Peyer's patch (tissue), 4 donors: ENCODE data around the gene DSCAML1. TPM values are rescaled to one million over a fixed set of nuclear protein-coding genes. Genes with fewer than 3 reads are reported as not detected.

ENCODE experiments used
- DNase-seq, 3 donors: peaks; one replicate each; pipeline ENCODE4 v3.0.0-alpha.2; 2017 to 2019
- H3K27ac ChIP-seq, 4 donors: fragments of 200-600 bp; sonication (generic); one replicate each; pipeline ENCODE4 v1.5.1; 2016 to 2019
- H3K27me3 ChIP-seq, 2 donors: fragments of 200-600 bp; sonication (generic); one replicate each; pipeline ENCODE4 v1.5.1; 2019
- H3K36me3 ChIP-seq, 3 donors: fragments of 200-600 bp; sonication (generic); one replicate each; pipeline ENCODE4 v1.5.1; 2016 to 2019
- H3K4me1 ChIP-seq, 4 donors: fragments of 200-600 bp; sonication (generic); one replicate each; pipeline ENCODE4 v1.5.1; 2016 to 2019
- H3K4me3 ChIP-seq, 4 donors: fragments of 200-600 bp; sonication (generic); 1 replicate in 3 of 4; 2 replicates in 1 of 4; pipeline ENCODE4 v1.5.1; 2016 to 2019; ENCODE audit warnings: mild to moderate bottlenecking in 1 of 4
- H3K9me3 ChIP-seq, 4 donors: fragments of 200-600 bp; sonication (generic); one replicate each; pipeline ENCODE4 v1.5.1; 2016 to 2019; ENCODE audit warnings: mild to moderate bottlenecking in 1 of 4
- CTCF ChIP-seq, 6 experiments: fragments of 450-650 bp in 4 of 6; fragments of 200-600 bp in 2 of 6; sonication (generic) in 1 of 6; IDR thresholded peaks; one replicate each; pipeline ENCODE4 v1.5.1; 2017 to 2019; ENCODE audit warnings: antibody characterized with exemption in 6 of 6, mild to moderate bottlenecking in 3 of 6, moderate library complexity in 1 of 6
- POLR2A ChIP-seq, 2 donors: fragments of 450-650 bp; IDR thresholded peaks; one replicate each; pipeline ENCODE4 v1.5.1; 2017; ENCODE audit warnings: antibody characterized with exemption in 2 of 2, mild to moderate bottlenecking in 2 of 2, moderate library complexity in 2 of 2
- total RNA-seq, 4 donors: library from RNA; depleted of rRNA; stranded (reverse); fragments of >200 nt; gene quantifications; one replicate each; pipeline ENCODE4 v1.1.0, GENCODE V29; 2016

DSCAML1 gene
- total RNA-seq, 4 donors from 2014 or later = 0.18 to 5.8 (median 2.9) TPM

- Histone ChIP-seq H3K36me3 (no peaks in the 10 kb centered on the region), H3K9me3 (no peaks in the 10 kb centered on the region), H3K4me3 (peak overlapping the region in 1 of 4 donors; percentile 14), H3K4me1 (peaks cover 7 to 65% (median 28%) of the 10 kb centered on the region in 4 donors), H3K27me3 (no peaks in the 10 kb centered on the region), H3K27ac (peak overlapping the region; percentile 70 to 77 (median 74))
- TF ChIP-seq POLR2A (IDR thresholded peaks at IDR 0.05) (no peak), CTCF (IDR thresholded peaks at IDR 0.05) (peak; percentile 95 to 100 (median 99))
- DNase-seq = peak; percentile 79 to 95 (median 86)
Observed at GRCh38 chr11:117817368-117818040, 20.5 kb upstream of the DSCAML1 start.

- Histone ChIP-seq H3K36me3 (no peaks in the 10 kb centered on the region), H3K27me3 (no peaks in the 10 kb centered on the region), H3K9me3 (no peaks in the 10 kb centered on the region), H3K4me3 (peak overlapping the region in 1 of 4 donors; percentile 6), H3K27ac (peak overlapping the region; percentile 70 to 77 (median 74)), H3K4me1 (peaks cover 7 to 60% (median 28%) of the 10 kb centered on the region in 4 donors)
- DNase-seq = peak in 2 of 3 donors; percentile 38 to 66
- TF ChIP-seq POLR2A (IDR thresholded peaks at IDR 0.05) = no peak
- TF ChIP-seq CTCF (IDR thresholded peaks at IDR 0.05) = no peak
Observed at GRCh38 chr11:117816846-117817367, 19.9 kb upstream of the DSCAML1 start.

GRCh38 chr11:117816151-117816741, 19.2 kb upstream of the DSCAML1 start:
- Histone ChIP-seq H3K27me3 (no peaks in the 10 kb centered on the region), H3K9me3 (no peaks in the 10 kb centered on the region), H3K4me3 (no peak overlapping the region), H3K36me3 (no peaks in the 10 kb centered on the region), H3K4me1 (peaks cover 7 to 60% (median 28%) of the 10 kb centered on the region in 4 donors), H3K27ac (peak overlapping the region; percentile 70 to 77 (median 74))
- TF ChIP-seq POLR2A (IDR thresholded peaks at IDR 0.05) (no peak), CTCF (IDR thresholded peaks at IDR 0.05) (no peak)
- no peak for DNase-seq

- Histone ChIP-seq H3K4me3 (peak overlapping the region in 1 of 4 donors; percentile 0), H3K27me3 (no peaks in the 10 kb centered on the region), H3K4me1 (peaks cover 7 to 60% (median 28%) of the 10 kb centered on the region in 4 donors), H3K27ac (peak overlapping the region; percentile 70 to 77 (median 74)), H3K36me3 (no peaks in the 10 kb centered on the region), H3K9me3 (no peaks in the 10 kb centered on the region)
- peak in 2 of 3 donors; percentile 80 to 87 for DNase-seq
- no peak for TF ChIP-seq CTCF (IDR thresholded peaks at IDR 0.05)
- no peak for TF ChIP-seq POLR2A (IDR thresholded peaks at IDR 0.05)
Observed at GRCh38 chr11:117815262-117815803, 18.3 kb upstream of the DSCAML1 start.

- peak overlapping the region in 1 of 4 donors; percentile 0 for H3K4me3 ChIP-seq
- TF ChIP-seq POLR2A (IDR thresholded peaks at IDR 0.05) = peak in 1 of 2 donors; percentile 11
- no peak for TF ChIP-seq CTCF (IDR thresholded peaks at IDR 0.05)
- no peaks in the 10 kb centered on the region for H3K27me3 ChIP-seq
- no peaks in the 10 kb centered on the region for H3K36me3 ChIP-seq
- peak overlapping the region; percentile 70 to 77 (median 74) for H3K27ac ChIP-seq
- H3K4me1 ChIP-seq = peaks cover 7 to 59% (median 28%) of the 10 kb centered on the region in 4 donors
- H3K9me3 ChIP-seq = no peaks in the 10 kb centered on the region
- DNase-seq = peak; percentile 91 to 99 (median 96)
Observed at GRCh38 chr11:117814766-117815261, 17.8 kb upstream of the DSCAML1 start.
